BE2C (cell line): ENCODE results near the gene IPMK.

Experiments
- DNase-seq: peaks from one replicate; pipeline ENCODE4 v3.0.0-alpha.2; 2020
- H3K27me3 ChIP-seq: fragments of 250-450 bp; sonication (Bioruptor Pico); 2 replicates; pipeline ENCODE4 v1.5.1; 2020; ENCODE audit warnings: mild to moderate bottlenecking
- H3K36me3 ChIP-seq: fragments of 250-450 bp; sonication (Bioruptor Pico); 2 replicates; pipeline ENCODE4 v1.5.1; 2020; ENCODE audit warnings: mild to moderate bottlenecking
- H3K4me1 ChIP-seq: fragments of 250-450 bp; sonication (Bioruptor Pico); 2 replicates; pipeline ENCODE4 v1.5.1; 2020
- H3K4me3 ChIP-seq: 2 replicates; pipeline ENCODE4 v1.5.1; 2011; ENCODE audit warnings: low read depth, low read length
- H3K9me3 ChIP-seq: fragments of 250-450 bp; sonication (Bioruptor Pico); 2 replicates; pipeline ENCODE4 v1.5.1; 2020
- TF ChIP-seq, protein P1 (sequence below): IDR thresholded peaks from 2 replicates; pipeline ENCODE4 v1.5.1; 2012; ENCODE audit warnings: mild to moderate bottlenecking, low read depth, low read length

IPMK gene

DNA sequence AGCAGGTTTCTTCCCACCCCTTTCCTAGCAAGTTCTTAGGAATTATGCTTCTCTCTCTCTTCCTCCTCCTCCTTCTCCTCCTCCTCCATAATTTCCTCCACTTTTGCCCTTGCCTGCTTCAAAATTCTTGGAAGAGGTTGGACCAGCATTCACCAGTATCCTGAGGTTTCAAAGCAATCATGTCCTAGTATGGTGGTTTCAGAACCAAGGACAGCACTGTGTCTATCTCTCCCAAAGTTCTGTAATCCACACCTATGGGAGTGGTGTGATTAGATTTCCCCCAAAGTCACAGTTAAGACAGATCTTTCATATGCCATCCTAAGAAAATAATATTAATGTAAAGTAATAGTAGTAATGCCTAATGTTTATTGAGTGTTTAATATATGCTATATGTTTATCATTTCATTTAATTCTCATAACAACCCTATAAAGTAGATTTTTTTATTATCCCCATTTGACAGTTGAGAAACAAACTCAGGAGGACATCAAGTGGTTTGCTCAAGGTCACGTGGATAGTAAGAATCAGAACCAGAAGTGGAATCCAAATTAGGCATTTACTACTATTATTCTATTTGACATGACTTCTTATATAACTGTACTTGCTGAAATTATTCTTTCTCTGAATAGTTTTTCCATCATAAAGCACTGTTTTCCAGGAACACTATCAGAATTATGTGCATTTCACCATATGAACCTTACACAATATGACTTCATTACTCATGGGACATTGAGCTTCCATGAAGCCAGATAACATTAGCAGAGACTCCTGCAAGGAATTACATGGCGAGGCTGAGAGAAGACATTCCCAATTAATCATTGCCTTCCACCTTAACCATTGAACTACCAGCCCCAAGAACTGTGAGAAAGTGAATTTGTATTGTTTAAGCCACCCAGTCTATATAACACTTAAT lies 91.4 kb downstream of the IPMK start:
- DNase-seq = no peak

DNA sequence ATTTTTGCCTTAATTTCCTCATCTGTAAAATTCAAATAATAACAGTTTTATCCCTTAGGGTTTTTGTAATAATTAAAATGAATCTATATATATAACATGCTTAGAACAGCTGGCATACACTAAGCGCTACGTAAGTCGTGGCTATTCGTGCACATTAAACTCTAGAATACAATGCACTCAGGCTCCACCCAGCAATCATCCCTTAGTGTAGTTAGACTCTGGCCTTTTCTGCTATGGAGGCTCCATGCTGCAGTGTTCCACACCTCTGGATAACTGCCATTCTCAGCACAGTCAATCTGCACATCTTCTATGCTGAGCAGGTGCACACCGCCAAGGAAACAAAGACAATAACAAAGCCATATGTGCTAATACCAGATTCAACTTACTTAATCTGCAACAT lies 92.9 kb downstream of the IPMK start:
- H3K27me3 ChIP-seq = no peaks in the 10 kb centered on the region
- TF ChIP-seq, protein P1, sequence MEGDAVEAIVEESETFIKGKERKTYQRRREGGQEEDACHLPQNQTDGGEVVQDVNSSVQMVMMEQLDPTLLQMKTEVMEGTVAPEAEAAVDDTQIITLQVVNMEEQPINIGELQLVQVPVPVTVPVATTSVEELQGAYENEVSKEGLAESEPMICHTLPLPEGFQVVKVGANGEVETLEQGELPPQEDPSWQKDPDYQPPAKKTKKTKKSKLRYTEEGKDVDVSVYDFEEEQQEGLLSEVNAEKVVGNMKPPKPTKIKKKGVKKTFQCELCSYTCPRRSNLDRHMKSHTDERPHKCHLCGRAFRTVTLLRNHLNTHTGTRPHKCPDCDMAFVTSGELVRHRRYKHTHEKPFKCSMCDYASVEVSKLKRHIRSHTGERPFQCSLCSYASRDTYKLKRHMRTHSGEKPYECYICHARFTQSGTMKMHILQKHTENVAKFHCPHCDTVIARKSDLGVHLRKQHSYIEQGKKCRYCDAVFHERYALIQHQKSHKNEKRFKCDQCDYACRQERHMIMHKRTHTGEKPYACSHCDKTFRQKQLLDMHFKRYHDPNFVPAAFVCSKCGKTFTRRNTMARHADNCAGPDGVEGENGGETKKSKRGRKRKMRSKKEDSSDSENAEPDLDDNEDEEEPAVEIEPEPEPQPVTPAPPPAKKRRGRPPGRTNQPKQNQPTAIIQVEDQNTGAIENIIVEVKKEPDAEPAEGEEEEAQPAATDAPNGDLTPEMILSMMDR = no peak
- no peak for DNase-seq
- H3K4me3 ChIP-seq = no peak overlapping the region
- H3K36me3 ChIP-seq = no peaks in the 10 kb centered on the region
- peaks cover 14% of the 10 kb centered on the region for H3K4me1 ChIP-seq
- H3K9me3 ChIP-seq = no peaks in the 10 kb centered on the region

More for the DNA sequence above, 91.4 kb downstream of the IPMK start:
- no peaks in the 10 kb centered on the region for H3K9me3 ChIP-seq
- no peak overlapping the region for H3K4me3 ChIP-seq
- TF ChIP-seq, protein P1 = no peak
- H3K4me1 ChIP-seq = peaks cover 14% of the 10 kb centered on the region
- no peaks in the 10 kb centered on the region for H3K27me3 ChIP-seq
- H3K36me3 ChIP-seq = no peaks in the 10 kb centered on the region

DNA sequence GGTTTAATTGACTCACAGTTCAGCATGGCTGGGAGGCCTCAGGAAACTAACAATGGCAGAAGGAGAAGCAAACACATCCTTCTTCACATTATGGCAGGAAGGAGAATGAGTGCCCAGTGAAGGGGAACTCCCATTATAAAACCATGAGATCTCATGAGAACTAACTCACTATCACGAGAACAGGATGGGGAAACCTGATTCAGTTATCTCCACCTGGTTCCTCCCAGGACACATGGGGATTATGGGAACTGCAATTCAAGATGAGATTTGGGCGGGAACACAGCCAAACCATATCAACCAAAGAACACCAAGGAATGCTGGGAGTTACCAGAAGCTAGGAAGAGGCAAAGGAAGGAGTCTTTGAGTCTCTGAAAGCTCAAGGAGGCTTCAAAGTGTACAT lies 94.3 kb downstream of the IPMK start:
- no peak overlapping the region for H3K4me3 ChIP-seq
- TF ChIP-seq, protein P1 = no peak
- no peak for DNase-seq
- H3K36me3 ChIP-seq = no peaks in the 10 kb centered on the region
- no peaks in the 10 kb centered on the region for H3K27me3 ChIP-seq
- no peaks in the 10 kb centered on the region for H3K9me3 ChIP-seq
- peaks cover 12% of the 10 kb centered on the region for H3K4me1 ChIP-seq

DNA sequence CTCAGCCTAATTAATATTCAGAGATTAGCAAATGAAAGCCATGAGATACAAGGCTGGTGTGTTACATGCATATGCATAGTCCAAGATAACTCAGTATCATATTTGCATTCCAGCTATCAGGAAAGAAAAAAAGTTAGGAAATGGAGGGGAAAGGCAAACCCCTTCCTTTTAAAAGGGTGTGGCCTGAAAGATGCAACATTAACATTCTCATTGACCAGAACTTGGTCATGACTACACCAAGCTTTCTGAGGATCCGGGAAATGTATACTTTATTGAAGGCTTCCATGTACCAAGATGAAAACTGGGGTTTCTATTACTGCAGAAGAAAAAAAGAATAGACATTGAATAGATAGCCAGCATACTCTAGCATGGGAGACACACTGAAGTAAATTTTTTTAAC lies 96.5 kb downstream of the IPMK start:
- no peaks in the 10 kb centered on the region for H3K27me3 ChIP-seq
- no peak for DNase-seq
- TF ChIP-seq, protein P1 = no peak
- H3K4me3 ChIP-seq = no peak overlapping the region
- H3K36me3 ChIP-seq = no peaks in the 10 kb centered on the region
- peaks cover 12% of the 10 kb centered on the region for H3K4me1 ChIP-seq
- no peaks in the 10 kb centered on the region for H3K9me3 ChIP-seq

DNA sequence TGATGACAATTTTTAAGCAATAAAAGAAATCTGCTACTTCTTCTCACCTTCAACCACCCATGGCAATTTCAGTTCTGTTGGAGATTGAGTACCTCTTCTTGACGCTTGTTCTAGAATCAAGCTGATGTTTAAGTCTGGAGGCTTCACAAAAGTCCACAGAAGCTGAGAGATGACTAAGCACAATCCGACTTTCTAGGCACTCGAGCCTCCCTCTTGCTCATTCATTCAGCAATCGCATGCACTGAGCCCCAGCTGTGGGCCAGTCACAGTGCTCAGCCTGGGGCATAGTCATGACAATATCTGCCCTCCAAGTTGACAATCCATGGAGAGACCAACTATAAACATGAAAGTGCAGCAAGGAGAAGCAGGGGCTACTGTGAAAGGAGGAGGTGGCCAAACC lies 103.2 kb downstream of the IPMK start:
- Histone ChIP-seq H3K36me3 (no peaks in the 10 kb centered on the region), H3K4me1 (no peaks in the 10 kb centered on the region)
- TF ChIP-seq, protein P1 = no peak

DNA sequence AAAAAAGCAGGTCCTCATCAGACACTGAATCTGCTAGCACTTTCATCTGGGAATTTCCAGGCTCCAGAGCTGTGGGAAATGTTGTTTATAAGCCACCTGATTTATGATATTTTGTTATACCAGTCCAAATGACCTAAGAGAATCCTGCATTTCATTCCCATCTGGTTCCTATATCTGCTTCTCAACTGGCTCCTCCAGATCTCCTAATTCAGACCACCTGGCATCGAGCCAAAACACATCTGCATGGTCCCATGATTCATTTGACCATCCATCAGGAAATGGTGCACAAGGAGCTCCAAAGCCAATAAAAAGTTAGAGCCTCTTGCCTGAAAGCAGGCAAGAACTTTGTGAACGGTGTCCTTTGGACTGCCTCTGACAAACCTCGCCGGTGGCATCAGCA lies 108.9 kb downstream of the IPMK start:
- H3K4me1 ChIP-seq = no peaks in the 10 kb centered on the region
- DNase-seq = peak; percentile 65
- H3K27me3 ChIP-seq = no peaks in the 10 kb centered on the region
- H3K36me3 ChIP-seq = no peaks in the 10 kb centered on the region
- no peaks in the 10 kb centered on the region for H3K9me3 ChIP-seq
- TF ChIP-seq, protein P1 = no peak
- no peak overlapping the region for H3K4me3 ChIP-seq

More for the DNA sequence above, 103.2 kb downstream of the IPMK start:
- Histone ChIP-seq H3K4me3 (no peak overlapping the region), H3K9me3 (no peaks in the 10 kb centered on the region), H3K27me3 (no peaks in the 10 kb centered on the region)
- no peak for DNase-seq
